HG02623 (cell line): ENCODE results near the gene DIPK1C.
"Not testable (repeated sequence)": the region's sequence is repeated elsewhere in the genome, so short reads cannot be mapped to it uniquely, and the experiment has no call there.

Experiments used
- ATAC-seq: cut with Tn5 transposase; IDR thresholded peaks from one replicate; pipeline ENCODE4 v1.9.1; 2021; ENCODE audit warnings: moderate library complexity; ENCODE audit not compliant: unreplicated experiment

Gene DIPK1C

DNA sequence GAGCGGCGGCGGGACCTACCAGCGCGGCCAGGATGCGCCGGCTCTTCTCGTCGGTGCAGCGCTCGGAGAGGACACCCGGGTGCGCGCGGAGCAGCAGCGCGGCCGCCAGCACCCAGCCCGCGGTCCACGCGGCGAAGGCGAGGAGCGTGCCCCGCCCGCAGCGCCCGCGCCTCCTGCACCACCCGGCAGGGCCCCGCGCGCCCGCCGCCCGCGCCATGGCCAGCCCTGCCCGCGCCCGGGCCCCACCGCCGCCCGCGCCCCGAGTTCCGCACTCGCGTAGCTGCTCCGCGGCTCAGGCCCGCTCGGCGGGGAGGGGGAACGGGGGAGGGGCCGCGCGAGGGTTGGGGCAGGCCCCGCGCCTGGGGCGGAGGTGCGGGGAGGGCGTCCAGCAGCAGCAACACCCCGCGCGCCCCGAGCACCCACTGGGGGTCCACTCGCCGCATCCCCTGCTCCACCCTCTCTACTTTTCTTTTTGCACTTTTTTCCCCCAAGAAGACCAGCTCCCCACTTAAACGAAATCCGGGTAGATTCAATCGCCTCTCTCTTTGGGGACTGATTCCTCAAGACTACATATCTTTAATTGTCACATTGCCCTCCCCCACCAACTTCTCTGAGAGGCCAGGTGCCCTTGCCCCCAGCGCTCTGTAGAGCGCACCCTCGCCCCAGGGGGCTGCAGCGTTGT is at the start of gene DIPK1C:
Gene DIPK1C, minus strand, starts transcription at position 266 of the 682 bp plus-strand sequence. Its CDS starts 49 bp downstream, at position 217.
- ATAC-seq, result no peak

DNA sequence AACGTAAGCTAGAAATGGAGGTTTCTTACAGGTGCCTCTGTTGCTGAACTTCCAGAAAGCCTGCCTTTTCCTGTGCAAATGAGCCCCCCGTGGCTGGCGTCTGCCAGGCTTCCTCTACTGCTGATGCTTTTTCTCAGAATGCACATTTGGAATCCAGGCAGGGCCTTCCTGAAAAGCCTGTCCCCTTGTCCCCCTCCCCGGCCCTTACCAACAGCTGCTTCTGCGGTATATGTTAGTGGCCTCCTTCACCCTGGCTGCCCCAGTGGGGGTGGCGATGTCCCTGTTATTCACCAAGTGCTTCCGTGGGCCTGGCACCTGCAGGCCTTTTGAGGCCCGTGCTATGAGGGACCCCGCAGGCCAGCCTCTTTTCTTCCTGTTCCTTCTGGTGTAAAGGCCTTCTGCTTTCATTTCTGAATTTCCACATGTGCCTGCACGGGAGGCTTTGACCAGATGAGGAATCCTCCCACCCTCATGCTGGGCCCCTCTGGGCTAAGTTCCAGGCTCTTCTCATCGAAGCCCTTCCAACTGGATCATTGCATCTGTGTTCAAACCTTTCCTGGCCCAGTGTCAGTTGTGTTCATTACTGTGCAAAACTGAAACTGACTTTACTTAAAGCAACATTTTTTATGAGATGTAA is 49.5 kb upstream of the DIPK1C start:
- no peak for ATAC-seq

DNA sequence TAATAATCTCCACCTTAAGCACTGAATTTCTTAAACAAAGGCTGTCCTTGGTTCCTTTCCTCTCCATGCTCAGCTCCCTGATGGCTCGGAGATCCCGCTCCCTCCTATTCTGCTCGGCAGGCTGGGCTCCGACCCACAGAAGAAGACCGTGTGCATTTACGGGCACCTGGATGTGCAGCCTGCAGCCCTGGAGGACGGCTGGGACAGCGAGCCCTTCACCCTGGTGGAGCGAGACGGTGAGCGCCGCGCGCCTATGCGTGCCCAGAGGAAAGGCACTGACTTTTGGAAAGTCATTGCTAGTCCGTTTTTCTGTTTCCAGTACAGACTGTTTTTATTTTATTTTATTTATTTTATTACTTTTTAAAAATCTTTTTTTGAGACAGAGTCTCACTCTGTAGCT is 48.7 kb upstream of the DIPK1C start:
- no peak for ATAC-seq

DNA sequence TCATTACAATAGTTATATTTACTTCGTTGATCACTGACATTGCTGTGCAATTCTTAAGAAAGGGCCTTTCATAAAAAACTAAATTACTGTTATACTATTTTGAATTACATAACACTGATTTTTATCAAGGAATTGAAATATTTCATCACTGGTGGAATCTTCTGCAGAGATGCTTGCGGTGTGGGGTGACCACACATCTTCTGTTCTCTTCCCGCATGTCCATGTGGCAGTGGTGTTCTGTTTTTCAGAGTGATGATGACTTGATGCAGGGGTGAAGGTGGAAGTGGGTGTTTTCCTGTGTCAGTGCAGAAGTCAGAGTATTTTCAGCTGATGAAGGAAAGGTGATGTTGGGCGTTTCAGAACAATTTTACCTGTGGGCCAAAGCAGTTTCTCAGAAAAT is 46.0 kb upstream of the DIPK1C start:
- ATAC-seq, result no peak

DNA sequence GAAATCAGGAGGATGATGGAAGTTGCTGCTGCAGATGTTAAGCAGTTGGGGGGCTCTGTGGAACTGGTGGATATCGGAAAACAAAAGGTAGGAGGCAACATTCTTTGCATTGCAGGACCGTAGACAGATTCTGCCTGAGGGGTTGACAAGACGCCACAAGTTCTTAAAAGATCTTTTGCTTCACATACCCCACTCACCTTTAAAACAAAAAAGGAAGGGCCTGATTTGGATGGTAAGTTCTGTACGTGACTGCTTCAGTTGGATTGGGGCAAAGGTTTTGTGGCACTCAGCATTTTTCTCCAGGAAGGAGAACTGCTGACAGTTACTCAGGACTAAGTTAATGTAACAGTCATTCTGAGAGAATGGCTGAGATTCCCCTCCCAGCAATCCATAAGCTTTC is 44.3 kb upstream of the DIPK1C start:
- no peak for ATAC-seq

DNA sequence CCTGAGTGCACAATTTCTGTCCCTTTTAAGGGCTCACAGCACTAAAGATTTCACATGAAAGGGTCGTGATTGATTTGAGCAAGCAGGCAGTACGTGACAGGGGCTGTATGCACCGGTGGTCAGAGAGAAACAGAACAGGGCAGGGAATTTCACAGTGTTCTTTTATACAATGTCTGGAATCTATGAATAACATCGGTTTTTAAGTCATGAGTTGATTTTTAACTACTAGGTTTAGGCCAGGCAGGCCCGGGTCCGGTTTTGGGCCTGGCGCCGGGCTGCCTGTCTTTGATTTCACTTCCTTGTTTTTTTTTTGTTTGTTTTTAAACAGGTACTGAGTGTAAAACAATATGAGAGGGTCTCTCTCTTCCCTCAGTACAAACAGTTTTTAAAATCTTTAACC is 43.7 kb upstream of the DIPK1C start:
- ATAC-seq, result not testable (repeated sequence)

DNA sequence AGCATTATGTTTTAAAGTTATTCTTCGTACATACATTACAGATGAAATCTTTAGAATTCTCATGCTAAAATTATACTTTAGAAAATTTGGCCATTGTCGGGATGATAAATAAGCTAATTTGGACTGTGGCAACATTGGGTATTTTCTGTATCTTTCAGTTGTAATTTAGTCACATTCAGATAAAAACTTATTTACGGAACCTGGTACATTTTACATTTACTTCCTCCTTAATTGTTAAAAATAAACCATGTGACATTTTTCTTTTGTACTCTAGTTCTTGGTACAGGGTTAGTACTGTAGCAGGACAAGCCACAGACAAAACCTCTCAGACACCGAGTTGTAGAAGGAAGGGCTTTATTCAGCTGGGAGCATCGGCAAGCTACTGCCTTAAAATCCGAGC is 43.3 kb upstream of the DIPK1C start:
- no peak for ATAC-seq

DNA sequence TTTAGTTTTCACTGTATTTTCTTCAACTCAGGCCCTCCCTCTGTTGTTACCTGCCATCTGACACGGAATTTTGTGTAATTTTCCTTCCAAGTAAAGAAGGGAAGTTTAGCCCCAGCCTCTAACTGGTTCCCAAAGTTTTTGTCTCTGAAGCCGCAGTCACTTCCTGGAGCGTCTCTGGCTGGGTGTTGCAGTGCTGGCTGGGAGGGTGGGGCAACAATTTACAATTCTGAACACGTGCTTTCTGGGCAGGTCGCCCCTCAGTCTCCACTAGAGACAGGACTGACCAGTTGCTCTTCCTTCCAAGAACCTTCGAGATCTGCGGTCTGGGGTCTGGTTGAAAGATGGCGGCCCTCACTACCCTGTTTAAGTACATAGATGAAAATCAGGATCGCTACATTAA is 42.5 kb upstream of the DIPK1C start:
- peak; percentile 41 for ATAC-seq

DNA sequence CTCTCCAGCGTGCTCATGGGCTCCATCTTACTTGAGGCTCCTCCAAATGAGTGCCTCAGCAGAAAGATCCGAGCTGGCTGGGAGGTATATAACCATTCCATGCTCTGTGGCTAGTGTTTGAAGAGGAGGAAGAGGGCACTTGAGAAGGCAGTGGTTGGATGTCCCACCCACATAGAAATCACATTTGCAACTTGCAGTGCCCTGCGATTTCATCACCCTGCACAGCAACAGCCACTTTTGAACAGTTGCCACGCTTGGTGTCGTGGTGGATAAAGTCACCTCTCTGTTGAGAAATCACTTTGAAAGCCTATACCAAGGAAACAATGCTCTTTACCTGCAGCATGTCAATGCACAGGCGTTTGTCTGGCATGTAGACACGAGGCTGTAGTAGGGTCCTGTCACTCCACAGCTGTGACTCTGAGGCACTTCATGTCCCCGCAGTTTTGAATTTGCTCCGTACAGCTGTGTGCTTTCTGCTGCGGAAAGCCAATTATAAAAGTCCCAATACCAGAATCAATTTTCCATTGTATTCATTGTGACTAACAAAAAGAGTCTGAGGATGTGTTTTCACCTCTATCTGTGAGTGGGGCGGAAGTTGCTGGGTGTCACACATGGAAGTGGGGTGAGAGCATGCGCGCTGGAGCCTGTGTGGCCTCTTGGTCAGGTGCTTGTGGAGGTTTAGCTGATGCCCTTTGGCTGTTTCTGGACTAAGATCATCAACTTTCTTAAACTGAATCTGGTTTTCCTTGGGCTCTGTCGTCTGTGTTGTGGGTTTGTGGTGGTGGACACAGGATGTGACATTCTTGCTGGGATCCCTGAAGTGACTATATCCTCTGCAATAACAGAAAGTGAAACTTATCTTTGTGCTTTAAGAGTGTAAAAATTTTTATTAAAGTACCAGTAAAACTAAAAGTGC is 41.9 kb upstream of the DIPK1C start:
- ATAC-seq, result peak; percentile 26

DNA sequence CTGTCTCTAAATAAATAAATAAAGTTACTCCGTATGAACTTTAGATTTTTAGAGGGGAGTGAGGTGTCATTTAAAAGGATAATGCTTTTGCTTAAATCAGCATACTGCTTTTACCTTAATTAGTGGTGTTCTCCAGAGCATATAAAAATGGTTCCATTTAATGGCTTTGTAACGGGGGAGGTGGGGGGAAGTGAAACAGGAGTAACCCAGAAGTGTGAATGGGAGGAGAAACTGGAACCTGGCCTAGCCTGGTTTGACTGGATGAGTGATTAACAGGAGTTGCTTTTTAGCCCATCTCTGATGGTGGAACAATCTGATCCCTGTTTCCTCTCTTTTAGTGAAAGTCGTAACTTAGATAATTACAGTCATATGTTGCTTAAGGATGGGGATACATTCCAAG is 40.7 kb upstream of the DIPK1C start:
- no peak for ATAC-seq

DNA sequence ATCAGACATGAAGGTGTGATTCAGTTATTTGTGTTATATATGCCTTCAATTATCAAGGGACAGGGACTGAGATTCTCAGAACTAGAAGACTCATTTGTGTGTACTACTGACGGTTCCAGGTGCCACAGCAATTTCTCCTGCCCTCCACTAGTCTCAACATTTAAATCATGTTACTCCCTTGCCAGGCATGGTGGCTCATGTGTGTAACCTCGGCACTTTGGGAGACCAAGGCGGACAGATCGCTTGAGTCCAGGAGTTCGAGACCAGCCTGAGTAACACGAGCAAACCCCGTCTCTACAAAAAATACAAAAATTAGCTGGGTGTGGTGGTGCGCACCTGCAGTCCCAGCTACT is 40.2 kb upstream of the DIPK1C start:
- ATAC-seq, result no peak

DNA sequence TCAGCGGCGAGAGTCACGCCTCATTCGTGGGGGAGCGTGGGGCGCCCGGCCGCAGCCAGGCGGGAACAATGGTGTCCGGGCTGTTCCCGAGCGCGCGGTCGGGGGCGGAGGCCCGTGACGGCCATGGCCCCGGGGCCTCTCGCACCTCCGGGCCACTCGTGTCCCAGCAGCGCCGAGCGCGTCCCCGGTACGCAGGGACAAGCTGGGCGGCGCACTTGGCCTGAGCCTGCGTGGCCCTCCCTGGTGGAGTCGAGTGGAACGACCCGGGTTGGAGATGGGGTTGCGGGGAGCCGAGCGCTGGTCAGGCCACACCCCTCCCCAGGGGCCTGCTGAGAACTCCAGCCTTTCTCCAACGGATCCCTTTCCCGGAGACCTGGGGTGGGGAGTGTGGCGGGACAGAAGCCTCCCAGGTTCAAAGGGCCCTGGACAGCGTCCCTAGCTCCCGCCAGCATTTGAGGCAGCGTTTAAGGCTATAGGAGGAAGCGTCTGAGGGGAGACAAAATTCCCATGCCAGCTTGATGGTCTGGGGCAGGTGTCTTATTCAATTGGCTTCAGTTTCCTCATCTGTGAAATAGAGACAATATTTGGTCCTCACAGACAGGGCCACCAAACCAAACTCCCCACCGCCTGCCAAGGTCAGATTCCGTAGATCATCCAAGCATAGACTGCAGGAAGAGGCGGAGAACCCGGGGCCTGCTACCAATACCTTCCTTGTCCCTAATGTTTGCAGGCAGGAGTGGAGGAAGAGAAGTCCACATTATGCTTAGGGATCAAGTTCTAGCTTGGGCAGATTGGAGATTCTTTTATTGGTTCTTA is 39.6 kb upstream of the DIPK1C start:
- peak; percentile 18 for ATAC-seq

DNA sequence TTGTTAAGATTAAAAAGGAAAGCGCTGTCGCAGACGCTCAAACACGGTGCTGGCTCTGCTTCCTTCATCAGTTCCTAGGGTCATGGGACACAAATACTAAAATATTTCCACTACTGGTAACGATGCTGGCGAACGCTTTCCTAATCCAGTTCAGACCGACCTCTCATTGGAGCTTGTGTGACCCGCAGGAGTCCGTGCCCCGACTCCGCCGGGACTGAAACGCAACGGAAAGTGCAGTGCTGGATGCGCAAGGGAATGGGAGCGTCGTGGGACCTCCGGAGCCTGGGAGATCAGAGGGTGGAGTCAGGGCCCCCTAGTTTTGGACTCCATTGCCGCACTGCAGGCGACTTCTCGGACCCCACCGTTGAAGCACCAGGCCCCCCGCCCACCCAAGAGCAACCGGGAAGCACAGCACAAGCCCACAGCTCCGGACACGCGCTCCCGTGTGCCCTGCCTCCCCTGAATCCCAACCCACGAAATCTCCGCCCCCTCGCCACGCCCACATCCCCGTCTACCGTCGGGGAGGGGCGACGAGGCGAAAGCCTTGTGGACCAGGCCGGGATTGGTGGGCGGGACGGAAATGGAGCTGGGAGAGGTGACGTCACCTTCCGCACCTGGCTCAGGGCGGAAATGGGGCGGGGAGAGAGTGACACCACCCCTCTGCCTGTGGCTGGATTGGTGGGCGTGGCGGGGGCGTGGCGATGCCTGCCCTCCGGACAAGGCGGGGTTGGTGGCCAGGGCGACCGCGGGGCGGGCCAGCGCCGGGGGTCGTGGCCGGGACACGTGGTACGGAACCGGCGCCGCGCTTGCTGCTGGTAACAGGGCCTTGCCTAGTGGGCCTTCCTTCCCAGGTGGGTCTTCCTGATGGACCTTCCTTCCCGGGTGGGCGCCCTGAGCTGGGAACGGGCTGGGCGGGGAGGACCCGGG is 38.7 kb upstream of the DIPK1C start, which contains the start of gene CNDP2:
Gene CNDP2, plus strand, starts transcription at position 783 of the 927 bp plus-strand sequence. CDS start 3,611 bp downstream, outside the sequence.
- peak; percentile 65 for ATAC-seq

DNA sequence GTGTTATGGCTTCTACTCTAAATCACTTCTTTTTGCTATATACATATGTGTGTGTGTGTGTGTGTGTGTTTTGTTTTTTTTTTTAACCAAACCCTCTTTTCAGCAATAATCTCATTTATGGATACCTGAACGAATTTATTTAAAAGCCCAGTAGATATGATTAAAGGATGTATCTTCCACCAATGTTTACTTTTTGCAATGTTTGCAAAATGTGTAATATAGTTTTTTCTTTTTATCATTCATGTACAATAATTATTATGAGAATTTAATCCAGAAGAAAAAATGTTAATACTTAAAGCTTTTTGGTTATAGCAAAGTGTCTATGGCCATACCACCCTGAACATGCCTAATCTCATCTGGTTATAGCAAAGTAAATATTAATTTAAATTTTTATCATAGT is 37.4 kb upstream of the DIPK1C start:
- no peak for ATAC-seq

DNA sequence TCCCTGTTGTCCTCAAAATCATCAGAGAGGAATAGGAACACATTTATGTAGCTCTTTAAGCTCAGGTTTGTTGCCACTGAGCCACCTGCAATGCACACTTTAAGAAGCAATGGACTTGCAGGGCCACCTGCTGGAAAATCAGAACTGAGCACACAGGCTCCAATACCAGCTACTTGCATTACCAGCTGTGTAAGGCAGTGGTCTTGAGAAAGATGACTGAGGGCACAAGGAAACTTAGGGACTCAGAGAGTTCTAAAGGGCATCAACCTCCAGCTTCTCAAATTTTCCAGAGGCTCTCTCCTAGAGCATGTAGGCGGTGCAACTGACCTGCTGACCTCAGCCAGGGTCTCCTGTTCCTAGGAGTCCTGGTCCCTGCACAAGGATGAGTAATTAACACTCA is 36.6 kb upstream of the DIPK1C start:
- ATAC-seq, result peak; percentile 17

DNA sequence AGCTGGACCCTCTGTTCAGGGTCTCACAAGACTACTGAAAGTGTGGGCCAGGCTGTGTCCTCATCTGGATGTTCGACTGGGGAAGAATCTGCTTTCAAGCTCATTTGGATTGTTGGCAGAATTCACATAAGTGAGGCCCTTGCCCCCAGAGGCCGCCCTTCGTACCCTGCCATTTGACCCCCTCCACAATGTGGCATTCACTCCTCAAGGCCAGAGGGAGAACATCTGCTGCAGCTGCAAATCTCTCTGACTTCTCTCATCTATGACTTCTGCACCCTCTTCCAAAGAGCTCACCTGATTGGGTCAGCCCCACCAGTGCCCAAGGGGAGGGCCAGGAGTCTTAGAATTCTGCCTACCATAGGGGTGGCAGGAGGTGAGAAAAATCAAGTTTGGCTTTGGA is 35.2 kb upstream of the DIPK1C start:
- ATAC-seq, result no peak

DNA sequence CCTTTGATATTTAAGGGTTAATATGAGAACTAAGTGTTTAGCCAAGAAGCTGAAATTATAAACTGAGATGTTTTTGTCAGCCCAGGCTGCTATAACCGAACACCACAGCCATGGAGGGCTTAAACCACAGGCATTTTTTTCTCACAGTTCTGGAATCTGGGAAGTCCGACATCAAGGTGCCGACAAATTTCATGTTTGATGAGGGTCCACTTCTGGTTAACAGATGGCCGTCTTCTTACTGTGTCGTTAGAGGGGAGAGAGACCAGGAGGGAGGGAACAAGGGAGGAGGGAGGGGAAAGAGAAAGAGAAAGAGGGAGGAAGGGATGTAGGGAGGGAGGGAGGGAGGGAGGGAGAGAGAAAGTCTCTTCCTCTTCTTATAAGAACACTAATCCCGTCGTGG is 32.6 kb upstream of the DIPK1C start:
- ATAC-seq, result no peak

DNA sequence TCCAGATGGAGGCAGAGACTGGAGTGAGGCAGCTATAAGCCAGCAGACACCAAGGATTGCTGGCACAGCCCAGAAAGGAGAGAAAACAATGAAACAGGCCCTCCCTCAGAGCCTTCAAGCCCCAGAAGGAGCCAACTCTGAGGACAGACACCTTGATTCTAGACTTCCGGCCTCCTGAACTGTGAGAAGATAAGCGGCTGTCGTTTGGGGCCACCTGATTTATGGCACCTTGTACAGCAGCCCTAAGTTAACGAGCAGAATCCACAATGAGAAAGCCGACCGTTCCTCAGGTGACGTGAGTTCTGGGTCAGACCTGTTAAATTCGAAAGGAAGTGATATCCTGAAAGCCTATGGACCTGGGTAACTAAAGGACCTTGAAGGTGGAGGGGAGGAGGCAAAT is 31.8 kb upstream of the DIPK1C start:
- ATAC-seq, result no peak

DNA sequence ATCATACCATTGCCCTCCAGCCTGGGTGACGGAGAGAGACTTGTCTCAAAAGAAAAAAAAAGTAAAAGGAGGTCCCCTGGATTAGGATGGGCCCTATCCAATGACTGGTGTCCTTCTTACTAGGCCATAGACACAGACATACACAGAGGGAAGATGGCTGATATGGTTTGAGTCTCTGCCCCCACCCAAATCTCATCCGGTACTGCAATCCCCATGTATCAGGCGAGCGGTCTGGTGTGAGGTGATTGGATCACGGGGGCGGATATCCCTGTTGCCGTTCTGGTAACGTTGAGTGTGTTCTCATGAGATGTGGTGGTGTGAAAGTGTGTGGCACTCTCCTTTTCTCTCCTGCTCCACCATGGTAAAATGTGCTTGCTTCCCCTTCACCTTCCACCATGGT is 31.2 kb upstream of the DIPK1C start:
- no peak for ATAC-seq
